ENCODE results near the gene PTPRO.

- TF ChIP-seq, protein P1, sequence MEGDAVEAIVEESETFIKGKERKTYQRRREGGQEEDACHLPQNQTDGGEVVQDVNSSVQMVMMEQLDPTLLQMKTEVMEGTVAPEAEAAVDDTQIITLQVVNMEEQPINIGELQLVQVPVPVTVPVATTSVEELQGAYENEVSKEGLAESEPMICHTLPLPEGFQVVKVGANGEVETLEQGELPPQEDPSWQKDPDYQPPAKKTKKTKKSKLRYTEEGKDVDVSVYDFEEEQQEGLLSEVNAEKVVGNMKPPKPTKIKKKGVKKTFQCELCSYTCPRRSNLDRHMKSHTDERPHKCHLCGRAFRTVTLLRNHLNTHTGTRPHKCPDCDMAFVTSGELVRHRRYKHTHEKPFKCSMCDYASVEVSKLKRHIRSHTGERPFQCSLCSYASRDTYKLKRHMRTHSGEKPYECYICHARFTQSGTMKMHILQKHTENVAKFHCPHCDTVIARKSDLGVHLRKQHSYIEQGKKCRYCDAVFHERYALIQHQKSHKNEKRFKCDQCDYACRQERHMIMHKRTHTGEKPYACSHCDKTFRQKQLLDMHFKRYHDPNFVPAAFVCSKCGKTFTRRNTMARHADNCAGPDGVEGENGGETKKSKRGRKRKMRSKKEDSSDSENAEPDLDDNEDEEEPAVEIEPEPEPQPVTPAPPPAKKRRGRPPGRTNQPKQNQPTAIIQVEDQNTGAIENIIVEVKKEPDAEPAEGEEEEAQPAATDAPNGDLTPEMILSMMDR (IDR thresholded peaks at IDR 0.05; ENCODE audit: low read depth, low read length) = no peak
- no peak for TF ChIP-seq EZH2phosphoT487 (IDR thresholded peaks at IDR 0.05; ENCODE audit: low read depth)
Observed at GRCh38 chr12:15485466-15485865, 163.2 kb downstream of the PTPRO start.
